IMR-90 (cell line): ENCODE data around the gene TAF3. TPM values are rescaled to one million over a fixed set of nuclear protein-coding genes. Genes with fewer than 3 reads are reported as not detected.

Source experiments
- ATAC-seq: fragments of 200-7000 bp; cut with Tn5 transposase; 2 replicates; pipeline ENCODE4 v1.9.1; 2020; ENCODE audit warnings: low read depth, mild to moderate bottlenecking, moderate library complexity
- BruUV-seq: library from RNA; stranded (reverse); fragments of 400-500 nt; replicated peaks from 2 replicates; lab custom pipeline; 2021; lab: Mats Ljungman, UMichigan
- CTCF ChIA-PET: fragments of 300-600 bp; formaldehyde crosslinking; extraction: SDS; loops from one replicate; lab custom pipeline; 2021; ENCODE audit warnings: antibody characterized with exemption; lab: Yijun Ruan, JAX
- POLR2A ChIA-PET: fragments of 300-600 bp; sonication (Branson Sonifier 250); formaldehyde crosslinking; loops from one replicate; lab custom pipeline; 2022; ENCODE audit warnings: antibody characterized with exemption; ENCODE audit not compliant: unreplicated experiment; lab: Charles Lee
- DNase-seq: peaks from one replicate; pipeline ENCODE4 v3.0.0; 2013
- H2AFZ ChIP-seq: replicated peaks from 2 replicates; pipeline ENCODE3; 2013; ENCODE audit warnings: low read length, mild to moderate bottlenecking; ENCODE audit not compliant: poor library complexity
- H2AK5ac ChIP-seq: 2 replicates; pipeline ENCODE4 v1.6.1; 2013; ENCODE audit warnings: low read depth, low read length, inconsistent platforms
- H2AK9ac ChIP-seq: replicated peaks from 2 replicates; pipeline ENCODE3; 2013; ENCODE audit warnings: mild to moderate bottlenecking, low read depth, low read length, moderate library complexity; ENCODE audit not compliant: poor library complexity
- H2BK120ac ChIP-seq: 2 replicates; pipeline ENCODE4 v1.6.1; 2013; ENCODE audit warnings: low read depth, low read length, inconsistent platforms
- H2BK15ac ChIP-seq: 3 replicates; pipeline ENCODE4 v1.6.1; 2013; ENCODE audit warnings: low read depth, low read length, inconsistent platforms
- H2BK20ac ChIP-seq: 2 replicates; pipeline ENCODE4 v1.6.1; 2013; ENCODE audit warnings: low read depth, mild to moderate bottlenecking, inconsistent platforms, low read length, moderate library complexity
- H2BK5ac ChIP-seq: 2 replicates; pipeline ENCODE4 v1.6.1; 2013; ENCODE audit warnings: mild to moderate bottlenecking, low read depth, low read length, inconsistent platforms; ENCODE audit not compliant: poor library complexity, severe bottlenecking
- H3K14ac ChIP-seq: replicated peaks from 2 replicates; pipeline ENCODE4 v1.6.1; 2013; ENCODE audit warnings: low read depth, low read length, inconsistent platforms
- H3K18ac ChIP-seq: 2 replicates; pipeline ENCODE4 v1.6.1; 2013; ENCODE audit warnings: low read depth, low read length, control low read depth
- H3K23ac ChIP-seq: 2 replicates; pipeline ENCODE4 v1.6.1; 2013; ENCODE audit warnings: low read depth, low read length, inconsistent platforms
- H3K27ac ChIP-seq: 2 replicates; pipeline ENCODE4 v1.5.1; 2013; ENCODE audit warnings: mild to moderate bottlenecking, control low read depth, low read length; ENCODE audit not compliant: insufficient read depth
- H3K27me3 ChIP-seq: 2 replicates; pipeline ENCODE4 v1.6.1; 2013; ENCODE audit warnings: low read length; ENCODE audit not compliant: control insufficient read depth, insufficient read depth
- H3K36me3 ChIP-seq: 2 replicates; pipeline ENCODE4 v1.6.1; 2013; ENCODE audit warnings: low read length, mixed read lengths; ENCODE audit not compliant: control insufficient read depth, insufficient read depth
- H3K4ac ChIP-seq: 2 replicates; pipeline ENCODE4 v1.6.1; 2013; ENCODE audit warnings: low read depth, low read length, inconsistent platforms
- H3K4me1 ChIP-seq: 2 replicates; pipeline ENCODE4 v1.6.1; 2013; ENCODE audit warnings: low read length, mixed read lengths; ENCODE audit not compliant: control insufficient read depth, insufficient read depth
- H3K4me2 ChIP-seq: 2 replicates; pipeline ENCODE4 v1.6.1; 2013; ENCODE audit warnings: low read depth, mild to moderate bottlenecking, control low read depth, low read length, moderate library complexity
- H3K4me3 ChIP-seq: 2 replicates; pipeline ENCODE4 v1.5.1; 2013; ENCODE audit warnings: low read depth, mild to moderate bottlenecking, control low read depth, low read length, moderate library complexity; ENCODE audit not compliant: insufficient read depth
- H3K56ac ChIP-seq: 2 replicates; pipeline ENCODE4 v1.6.1; 2013; ENCODE audit warnings: low read length, inconsistent platforms; ENCODE audit not compliant: insufficient read depth; ENCODE audit errors: extremely low read depth
- H3K79me1 ChIP-seq, 2 experiments: 2 replicates each; pipeline ENCODE4 v1.6.1; 2013; ENCODE audit warnings: low read length in 2 of 2, inconsistent platforms in 1 of 2, low read depth in 1 of 2
- H3K9ac ChIP-seq: 2 replicates; pipeline ENCODE4 v1.6.1; 2013; ENCODE audit warnings: low read depth, low read length, control low read depth
- H3K9me1 ChIP-seq: 2 replicates; pipeline ENCODE4 v1.6.1; 2013; ENCODE audit warnings: low read length, inconsistent platforms; ENCODE audit not compliant: insufficient read depth
- H3K9me3 ChIP-seq: 2 replicates; pipeline ENCODE4 v1.6.1; 2013; ENCODE audit warnings: low read length; ENCODE audit not compliant: control insufficient read depth, insufficient read depth
- H4K20me1 ChIP-seq: 2 replicates; pipeline ENCODE4 v1.6.1; 2013; ENCODE audit warnings: low read length, inconsistent platforms; ENCODE audit not compliant: insufficient read depth
- H4K5ac ChIP-seq: 2 replicates; pipeline ENCODE4 v1.6.1; 2013; ENCODE audit warnings: mild to moderate bottlenecking, low read depth, low read length, control low read depth
- H4K8ac ChIP-seq, 2 experiments: 2 replicates each; pipeline ENCODE4 v1.6.1; 2013; ENCODE audit warnings: low read depth in 2 of 2, low read length in 2 of 2, control low read depth in 1 of 2, inconsistent platforms in 1 of 2
- H4K91ac ChIP-seq: 2 replicates; pipeline ENCODE4 v1.6.1; 2013; ENCODE audit warnings: low read depth, low read length, inconsistent platforms; ENCODE audit not compliant: insufficient read depth
- BHLHE40 ChIP-seq: fragments of 150-350 bp; IDR thresholded peaks from 2 replicates; pipeline ENCODE4 v1.6.1; 2016; ENCODE audit warnings: mild to moderate bottlenecking, low read depth, low read length
- CEBPB ChIP-seq: IDR thresholded peaks from 2 replicates; pipeline ENCODE4 v1.6.1; 2012; ENCODE audit warnings: low read depth, low read length, improper control_type of control experiment
- CHD1 ChIP-seq: IDR thresholded peaks from 2 replicates; pipeline ENCODE4 v1.6.1; 2012; ENCODE audit warnings: low read depth, low read length, improper control_type of control experiment
- FOS ChIP-seq: fragments of 150-350 bp; IDR thresholded peaks from 2 replicates; pipeline ENCODE4 v1.6.1; 2016; ENCODE audit warnings: low read depth, low read length
- MAFK ChIP-seq: IDR thresholded peaks from 2 replicates; pipeline ENCODE4 v1.6.1; 2012; ENCODE audit warnings: low read depth, low read length, improper control_type of control experiment
- MAZ ChIP-seq: IDR thresholded peaks from 2 replicates; pipeline ENCODE4 v1.6.1; 2012; ENCODE audit warnings: low read depth, mild to moderate bottlenecking, low read length, improper control_type of control experiment, moderate library complexity, borderline replicate concordance
- MXI1 ChIP-seq: IDR thresholded peaks from 2 replicates; pipeline ENCODE4 v1.6.1; 2012; ENCODE audit warnings: low read depth, mild to moderate bottlenecking, low read length, moderate library complexity, borderline replicate concordance
- NFE2L2 ChIP-seq: fragments of 150-350 bp; IDR thresholded peaks from 2 replicates; pipeline ENCODE4 v1.6.1; 2016; ENCODE audit warnings: low read depth, mild to moderate bottlenecking, low read length
- POLR2A ChIP-seq: IDR thresholded peaks from 2 replicates; pipeline ENCODE4 v1.6.1; 2012; ENCODE audit warnings: mild to moderate bottlenecking, low read depth, low read length
- RAD21 ChIP-seq: IDR thresholded peaks from 2 replicates; pipeline ENCODE4 v1.6.1; 2012; ENCODE audit warnings: low read length, improper control_type of control experiment
- RCOR1 ChIP-seq: IDR thresholded peaks from 2 replicates; pipeline ENCODE4 v1.6.1; 2012; ENCODE audit warnings: mild to moderate bottlenecking, low read length, improper control_type of control experiment; ENCODE audit not compliant: insufficient replicate concordance
- RFX5 ChIP-seq: IDR thresholded peaks from 2 replicates; pipeline ENCODE4 v1.8.0; 2012; ENCODE audit warnings: low read depth, mild to moderate bottlenecking, low read length, moderate library complexity
- SMC3 ChIP-seq: fragments of 150-350 bp; IDR thresholded peaks from 2 replicates; pipeline ENCODE4 v1.6.1; 2016; ENCODE audit warnings: low read depth, mild to moderate bottlenecking, antibody characterized with exemption, low read length, moderate library complexity
- WGBS, 2 experiments: methylation state at CpG; one replicate each; pipeline versions ENCODE4 v1.1.5 to v1.1.7; 2013; ENCODE audit warnings: missing lambda C conversion rate in 2 of 2; ENCODE audit not compliant: insufficient read length in 1 of 2; ENCODE audit errors: extremely low coverage in 2 of 2; 5-methylcytosine and 5-hydroxymethylcytosine counted together
- dilution Hi-C: fragments of 300-500 bp; cut with HindIII; formaldehyde crosslinking; loops from one replicate; pipeline ENCODE4 v1.14.3; 2018; ENCODE audit warnings: low sequenced_read_pairs; ENCODE audit not compliant: unreplicated experiment
- in situ Hi-C: fragments of 300-500 bp; cut with MboI; formaldehyde crosslinking; loops from 3 replicates; pipeline ENCODE4 v1.14.3; 2019; ENCODE audit warnings: low sequenced_read_pairs, inconsistent platforms, mixed read lengths
- intact Hi-C: fragments of 100-400 bp; cut with micrococcal nuclease; formaldehyde crosslinking; loops from 2 replicates; pipeline ENCODE4 v1.10.0; 2022
- polyA plus RNA-seq, 3 experiments: library from polyadenylated mRNA; depleted of rRNA; stranded (reverse); fragments of >200 nt; gene quantifications; 2 replicates each; pipeline ENCODE4 v1.2.3, GENCODE V29; 2012; ENCODE audit warnings: low replicate concordance in 1 of 3
- total RNA-seq: library from RNA; depleted of rRNA; stranded (reverse); fragments of >200 nt; gene quantifications from 2 replicates; pipeline ENCODE4 v1.2.3, GENCODE V29; 2012
- TF ChIP-seq, protein P1 (sequence below): fragments of 150-350 bp; IDR thresholded peaks from 2 replicates; pipeline ENCODE4 v1.6.1; 2016; ENCODE audit warnings: low read depth, mild to moderate bottlenecking, low read length, moderate library complexity, borderline replicate concordance
- TF ChIP-seq, protein P2 (sequence below): conservative IDR thresholded peaks from 2 replicates; pipeline ENCODE4 v1.5.1; 2012; ENCODE audit warnings: mild to moderate bottlenecking, low read depth, low read length, improper control_type of control experiment
- TF ChIP-seq, protein P3 (sequence below): fragments of 150-350 bp; IDR thresholded peaks from 2 replicates; pipeline ENCODE4 v1.6.1; 2017; ENCODE audit warnings: mild to moderate bottlenecking, antibody characterized with exemption, low read length, low read depth

TAF3 gene
- total and polyA plus RNA-seq, 2 of the 4 experiments (the other 2 are of a cell fraction), result 1.4 to 2.3 TPM

DNA sequence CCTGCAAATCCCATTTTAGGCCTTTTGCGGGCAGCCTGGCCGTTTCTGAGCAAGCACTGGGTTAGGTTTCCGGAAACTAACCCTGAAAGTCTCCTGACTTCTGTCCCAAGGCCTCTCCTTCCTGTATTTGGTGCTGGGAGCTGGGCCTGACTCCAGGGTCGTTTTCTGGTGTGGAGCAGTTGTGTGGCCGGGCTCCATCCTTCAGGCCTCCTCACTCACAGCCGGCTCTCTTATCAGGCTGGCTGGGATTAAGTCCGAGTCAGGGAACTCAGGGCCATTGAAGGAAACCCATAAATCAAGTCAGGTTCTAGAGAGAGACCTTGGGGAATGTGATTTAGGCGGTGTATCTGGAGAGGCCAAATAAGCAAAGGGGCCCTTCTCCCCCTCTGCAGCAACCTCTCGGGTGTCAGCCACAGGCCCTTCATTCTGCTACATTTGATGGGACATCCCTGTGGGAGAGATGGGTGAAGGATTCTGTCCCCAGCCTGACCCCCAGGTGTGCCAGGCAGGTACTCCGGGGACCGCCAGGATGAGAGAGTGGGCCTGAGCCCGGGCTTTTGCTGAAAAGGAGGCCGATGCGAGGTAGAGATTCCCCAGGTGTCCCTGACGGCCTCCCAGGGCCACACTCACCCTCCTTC is 239.4 kb downstream of the TAF3 start:
- dilution Hi-C loops, result no loop called here
- DNase-seq (no peak), ATAC-seq (no peak)
- H4K91ac ChIP-seq, result no peak overlapping the region
- peaks cover 4% of the 10 kb centered on the region; the same call in 1 of the 2 replicates for H3K9me3 ChIP-seq
- no peak overlapping the region for H3K23ac ChIP-seq
- H2AK5ac ChIP-seq, result no peak overlapping the region
- intact Hi-C loops, result no loop called here
- no peak overlapping the region for H4K5ac ChIP-seq
- H3K4me2 ChIP-seq, result no peak overlapping the region
- no peaks in the 10 kb centered on the region for H3K79me1 ChIP-seq
- no peak for TF ChIP-seq FOS
- no peak for TF ChIP-seq RFX5
- TF ChIP-seq CHD1, result no peak
- TF ChIP-seq POLR2A, result no peak
- TF ChIP-seq SMC3, result no peak
- TF ChIP-seq MAFK, result no peak
- TF ChIP-seq, protein P1, sequence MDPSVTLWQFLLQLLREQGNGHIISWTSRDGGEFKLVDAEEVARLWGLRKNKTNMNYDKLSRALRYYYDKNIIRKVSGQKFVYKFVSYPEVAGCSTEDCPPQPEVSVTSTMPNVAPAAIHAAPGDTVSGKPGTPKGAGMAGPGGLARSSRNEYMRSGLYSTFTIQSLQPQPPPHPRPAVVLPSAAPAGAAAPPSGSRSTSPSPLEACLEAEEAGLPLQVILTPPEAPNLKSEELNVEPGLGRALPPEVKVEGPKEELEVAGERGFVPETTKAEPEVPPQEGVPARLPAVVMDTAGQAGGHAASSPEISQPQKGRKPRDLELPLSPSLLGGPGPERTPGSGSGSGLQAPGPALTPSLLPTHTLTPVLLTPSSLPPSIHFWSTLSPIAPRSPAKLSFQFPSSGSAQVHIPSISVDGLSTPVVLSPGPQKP, result no peak
- TF ChIP-seq BHLHE40, result no peak
- TF ChIP-seq CEBPB, result no peak
- no peak for TF ChIP-seq MXI1
- TF ChIP-seq, protein P2, sequence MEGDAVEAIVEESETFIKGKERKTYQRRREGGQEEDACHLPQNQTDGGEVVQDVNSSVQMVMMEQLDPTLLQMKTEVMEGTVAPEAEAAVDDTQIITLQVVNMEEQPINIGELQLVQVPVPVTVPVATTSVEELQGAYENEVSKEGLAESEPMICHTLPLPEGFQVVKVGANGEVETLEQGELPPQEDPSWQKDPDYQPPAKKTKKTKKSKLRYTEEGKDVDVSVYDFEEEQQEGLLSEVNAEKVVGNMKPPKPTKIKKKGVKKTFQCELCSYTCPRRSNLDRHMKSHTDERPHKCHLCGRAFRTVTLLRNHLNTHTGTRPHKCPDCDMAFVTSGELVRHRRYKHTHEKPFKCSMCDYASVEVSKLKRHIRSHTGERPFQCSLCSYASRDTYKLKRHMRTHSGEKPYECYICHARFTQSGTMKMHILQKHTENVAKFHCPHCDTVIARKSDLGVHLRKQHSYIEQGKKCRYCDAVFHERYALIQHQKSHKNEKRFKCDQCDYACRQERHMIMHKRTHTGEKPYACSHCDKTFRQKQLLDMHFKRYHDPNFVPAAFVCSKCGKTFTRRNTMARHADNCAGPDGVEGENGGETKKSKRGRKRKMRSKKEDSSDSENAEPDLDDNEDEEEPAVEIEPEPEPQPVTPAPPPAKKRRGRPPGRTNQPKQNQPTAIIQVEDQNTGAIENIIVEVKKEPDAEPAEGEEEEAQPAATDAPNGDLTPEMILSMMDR, result no peak
- TF ChIP-seq NFE2L2, result no peak
- no peak for TF ChIP-seq MAZ
- no peak for TF ChIP-seq RCOR1
- TF ChIP-seq, protein P3, sequence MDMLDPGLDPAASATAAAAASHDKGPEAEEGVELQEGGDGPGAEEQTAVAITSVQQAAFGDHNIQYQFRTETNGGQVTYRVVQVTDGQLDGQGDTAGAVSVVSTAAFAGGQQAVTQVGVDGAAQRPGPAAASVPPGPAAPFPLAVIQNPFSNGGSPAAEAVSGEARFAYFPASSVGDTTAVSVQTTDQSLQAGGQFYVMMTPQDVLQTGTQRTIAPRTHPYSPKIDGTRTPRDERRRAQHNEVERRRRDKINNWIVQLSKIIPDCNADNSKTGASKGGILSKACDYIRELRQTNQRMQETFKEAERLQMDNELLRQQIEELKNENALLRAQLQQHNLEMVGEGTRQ, result no peak
- TF ChIP-seq RAD21, result no peak
- no peak overlapping the region for H3K14ac ChIP-seq
- H3K27ac ChIP-seq, result no peak overlapping the region
- H3K4me1 ChIP-seq, result no peaks in the 10 kb centered on the region
- no TSS peak for BruUV-seq
- no peak overlapping the region for H2BK120ac ChIP-seq
- H3K36me3 ChIP-seq, result no peaks in the 10 kb centered on the region
- no peak overlapping the region for H2BK15ac ChIP-seq
- H3K9me1 ChIP-seq, result no peaks in the 10 kb centered on the region
- no peak overlapping the region for H2BK5ac ChIP-seq
- no peak overlapping the region for H3K4ac ChIP-seq
- H4K8ac ChIP-seq, result no peak overlapping the region
- CTCF ChIA-PET, result no interaction called here
- H3K9ac ChIP-seq, result no peak overlapping the region
- POLR2A ChIA-PET, result no interaction called here
- in situ Hi-C loops, result no loop called here
- no peak overlapping the region for H3K18ac ChIP-seq
- H3K27me3 ChIP-seq, result peaks cover 77% of the 10 kb centered on the region
- H4K20me1 ChIP-seq, result no peaks in the 10 kb centered on the region
- H2AK9ac ChIP-seq, result no peak overlapping the region
- H2AFZ ChIP-seq, result peak overlapping the region; percentile 16
- no peak overlapping the region for H2BK20ac ChIP-seq
- no peak overlapping the region for H3K56ac ChIP-seq
- WGBS, 2 experiments, result 42% methylated on average over 5 of the region's 15 CpGs; no CpG with 5 or more reads in 1 of the 2 experiments
- H3K4me3 ChIP-seq, result no peak overlapping the region
